Adrenal gland (tissue), 5 donors: ENCODE results near the gene ZFYVE21.

ENCODE experiments used
- CTCF ChIP-seq, 6 experiments: fragments of 450-650 bp in 4 of 6; fragments of 200-600 bp in 2 of 6; sonication (generic) in 1 of 6; IDR thresholded peaks; 1 replicate in 5 of 6; 2 replicates in 1 of 6; pipeline versions ENCODE4 v1.5.1 to v1.8.0; 2016 to 2021; ENCODE audit warnings: antibody characterized with exemption in 6 of 6, mild to moderate bottlenecking in 2 of 6, moderate library complexity in 1 of 6
- POLR2A ChIP-seq, 2 donors: fragments of 450-650 bp; IDR thresholded peaks; one replicate each; pipeline ENCODE4 v1.6.1; 2017; ENCODE audit warnings: antibody characterized with exemption in 2 of 2, mild to moderate bottlenecking in 2 of 2, moderate library complexity in 1 of 2
- donor health status: DM: no; HTN: no; CAD: no.

DNA sequence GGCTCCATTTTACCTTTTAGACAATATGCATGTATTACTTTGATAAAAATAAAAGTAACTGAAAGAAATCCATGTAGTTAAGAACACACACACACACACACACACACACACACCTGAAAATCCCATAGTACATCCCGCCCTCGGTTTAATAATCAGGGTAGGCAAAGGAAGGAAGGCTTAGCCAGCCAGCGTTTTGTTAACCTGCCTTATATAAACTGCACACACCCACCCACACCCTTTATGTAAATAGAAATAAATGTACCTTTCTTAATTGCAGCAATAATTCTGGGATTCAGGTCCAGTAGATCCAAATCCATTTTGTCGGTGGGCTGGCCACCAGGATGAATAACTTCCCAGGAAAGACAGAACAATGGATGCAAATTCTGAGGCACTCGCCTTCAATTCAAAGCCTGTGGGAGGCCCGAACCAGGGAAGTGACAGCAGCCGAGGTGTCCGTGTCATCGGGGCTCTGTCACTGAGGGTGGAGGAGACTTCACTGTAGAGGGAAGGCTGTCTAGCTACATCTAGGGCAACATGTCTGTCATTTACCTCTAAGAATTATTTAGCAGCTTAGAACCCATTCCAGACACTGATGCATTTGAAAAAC is 4.7 kb upstream of the ZFYVE21 start:
- no peak for TF ChIP-seq POLR2A (IDR thresholded peaks at IDR 0.05)
- no peak for TF ChIP-seq CTCF (IDR thresholded peaks at IDR 0.05)
